Pulmonary artery endothelial cell (primary cell): ENCODE data around the gene USP3. TPM values are rescaled to one million over a fixed set of nuclear protein-coding genes. Genes with fewer than 3 reads are reported as not detected.
"Not testable (repeated sequence)": the region's sequence is repeated elsewhere in the genome, so short reads cannot be mapped to it uniquely, and the experiment has no call there.

Experiments used
- DNase-seq: peaks from one replicate; pipeline ENCODE4 v3.0.0-alpha.2; 2011; ENCODE audit warnings: low read depth, low spot score
- total RNA-seq: library from RNA; depleted of rRNA; stranded (reverse); fragments of >200 nt; gene quantifications from 2 replicates; pipeline ENCODE4 v1.2.3, GENCODE V29; 2014

Gene USP3
- total RNA-seq, 1 donor from 2014 or later, result 46.0 TPM

DNA sequence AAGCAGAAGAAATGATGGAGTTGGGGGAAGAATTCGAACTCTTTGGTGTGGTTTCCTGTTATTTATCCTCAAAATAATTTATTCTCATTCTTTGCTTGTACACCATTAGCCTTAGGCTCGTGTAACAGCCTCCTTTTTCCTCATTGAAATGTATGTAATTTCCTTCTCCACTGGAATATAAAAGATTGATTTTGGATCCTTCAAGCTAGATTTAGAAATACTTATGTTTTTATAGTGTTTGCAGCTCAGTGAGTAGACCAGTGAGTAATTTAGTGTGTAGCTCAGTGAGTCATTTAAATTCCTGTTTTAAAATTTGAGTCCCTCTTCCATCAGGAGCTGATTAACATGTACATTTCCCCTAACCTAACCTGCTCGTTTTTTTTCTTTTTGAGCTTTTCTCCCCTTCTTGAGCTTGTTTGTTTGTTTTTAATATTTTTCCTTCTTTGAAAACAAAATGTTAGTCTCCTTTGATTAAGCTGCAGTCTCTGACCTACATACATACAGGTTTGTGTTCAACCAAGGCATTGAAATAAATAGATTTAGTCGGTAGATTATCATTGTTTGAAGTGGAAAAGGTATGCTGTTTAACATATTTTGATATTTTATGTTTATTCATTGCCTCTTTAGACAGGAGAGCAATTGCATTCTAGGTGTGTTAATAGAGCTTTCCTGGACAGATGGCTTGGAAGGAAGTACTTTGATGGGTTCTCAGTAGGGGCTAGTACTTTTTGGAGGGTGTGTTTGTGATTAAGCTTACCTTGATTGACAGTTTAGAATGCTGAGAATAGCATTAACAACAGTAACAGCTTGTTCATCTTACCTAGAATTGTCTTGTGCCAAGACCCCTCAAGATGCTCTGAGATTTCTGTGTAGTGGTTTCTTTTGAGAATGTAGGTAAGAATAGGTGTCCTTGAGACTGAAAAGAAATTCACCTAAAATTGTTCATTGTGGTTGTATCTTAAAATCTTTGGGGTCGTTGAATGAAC lies 5.9 kb downstream of the USP3 start:
- no peak for DNase-seq

- DNase-seq, result no peak
Observed at GRCh38 chr15:63512148-63512547, 7.8 kb downstream of the USP3 start.

GRCh38 chr15:63513271-63513670 lies 8.9 kb downstream of the USP3 start:
- DNase-seq, result no peak

DNA sequence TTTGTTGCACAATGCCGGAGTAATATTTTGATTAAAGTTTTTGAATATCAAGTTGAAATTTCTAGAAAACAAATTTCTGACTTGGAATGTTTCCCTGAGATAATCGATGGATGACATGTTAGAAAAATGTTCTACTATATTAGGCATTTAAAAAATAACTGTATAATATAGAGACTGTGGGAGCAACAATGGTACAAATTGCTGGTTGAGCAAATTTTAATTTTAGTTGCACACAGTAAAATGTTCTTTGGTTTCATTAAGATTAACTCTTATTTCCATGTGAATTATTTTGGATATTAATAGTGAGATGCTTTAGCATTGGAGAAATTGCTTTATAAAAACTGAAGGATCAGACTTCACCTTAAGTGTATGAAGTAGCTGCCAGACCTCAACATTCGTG lies 9.3 kb downstream of the USP3 start:
- DNase-seq, result no peak

DNA sequence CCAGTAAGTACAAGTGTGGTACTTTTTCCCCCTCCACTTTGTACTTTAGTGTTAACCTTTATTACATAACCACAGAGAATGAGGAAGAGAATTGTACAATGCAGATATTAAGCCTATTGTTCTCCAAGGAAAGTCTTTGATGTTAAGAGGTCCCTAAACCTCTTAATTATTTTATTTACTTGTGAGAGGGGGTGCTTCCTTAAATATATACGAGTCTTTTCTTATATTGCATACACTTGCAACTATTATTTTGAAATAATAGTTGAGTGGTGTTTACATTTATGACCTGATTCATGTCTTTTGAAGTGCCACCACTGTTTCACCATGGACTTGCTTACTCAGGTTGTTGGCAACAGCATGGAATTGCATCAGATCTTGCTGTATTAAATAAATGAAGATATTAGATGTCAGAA lies 10.1 kb downstream of the USP3 start:
- DNase-seq, result no peak

DNA sequence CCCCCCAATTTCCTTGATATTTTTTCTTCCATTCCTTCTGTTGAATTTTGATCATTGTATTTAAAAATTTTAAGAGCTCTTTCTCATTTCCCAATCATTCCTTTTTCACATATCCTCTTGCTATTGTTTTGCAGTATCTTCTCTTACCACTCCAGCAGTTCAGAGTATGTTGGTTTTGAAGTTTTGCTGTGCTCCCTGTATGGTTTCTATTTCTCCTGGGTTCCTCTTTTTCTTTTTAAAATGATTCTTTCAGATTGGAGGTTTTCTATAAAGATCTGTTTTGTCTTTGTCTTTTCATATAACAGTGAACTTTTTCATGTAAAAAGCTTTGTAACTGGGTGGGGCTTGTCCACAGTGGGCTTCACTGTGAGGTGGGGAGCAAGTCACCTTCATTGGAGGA lies 12.8 kb downstream of the USP3 start:
- no peak for DNase-seq

- no peak for DNase-seq
Observed at GRCh38 chr15:63517628-63518027, 13.2 kb downstream of the USP3 start.

DNA sequence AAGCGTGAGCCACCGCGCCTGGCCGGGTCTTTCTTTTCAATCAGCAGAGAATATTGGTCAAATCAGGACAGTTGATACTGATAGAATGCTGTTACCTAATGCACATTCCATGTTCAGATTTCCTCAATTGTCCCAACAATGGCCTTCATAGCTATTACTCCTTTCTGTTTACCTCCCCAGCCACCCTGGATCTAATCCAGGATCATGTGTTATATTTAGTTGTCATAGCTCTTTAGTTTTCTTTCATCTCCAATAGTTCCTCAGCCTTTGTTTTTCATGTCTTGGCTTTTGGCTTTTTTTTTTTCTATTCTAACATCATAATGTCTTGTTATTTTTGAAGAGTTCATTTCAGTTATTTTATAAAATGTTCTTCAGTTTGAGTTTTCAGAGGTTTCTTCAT lies 14.6 kb downstream of the USP3 start:
- DNase-seq, result no peak

GRCh38 chr15:63519548-63520178 lies 15.3 kb downstream of the USP3 start:
- no peak for DNase-seq

DNA sequence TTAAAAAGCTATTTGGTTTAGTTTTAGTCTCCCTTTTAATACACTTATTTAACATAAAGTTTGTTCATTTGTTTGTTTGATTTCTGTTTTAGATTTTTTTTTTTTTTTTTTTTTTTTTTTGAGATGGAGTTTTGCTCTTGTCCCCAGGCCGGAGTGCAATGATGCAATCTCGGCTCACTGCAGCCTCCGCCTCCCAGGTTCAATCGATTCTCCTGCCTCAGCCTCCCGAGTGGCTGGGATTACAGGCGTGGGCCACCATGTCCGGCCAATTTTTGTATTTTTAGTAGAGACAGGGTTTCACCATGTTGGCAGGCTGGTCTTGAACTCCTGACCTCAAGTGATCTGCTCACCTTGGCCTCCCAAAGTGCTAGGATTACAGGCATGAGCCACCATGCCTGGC lies 16.1 kb downstream of the USP3 start:
- not testable (repeated sequence) for DNase-seq

DNA sequence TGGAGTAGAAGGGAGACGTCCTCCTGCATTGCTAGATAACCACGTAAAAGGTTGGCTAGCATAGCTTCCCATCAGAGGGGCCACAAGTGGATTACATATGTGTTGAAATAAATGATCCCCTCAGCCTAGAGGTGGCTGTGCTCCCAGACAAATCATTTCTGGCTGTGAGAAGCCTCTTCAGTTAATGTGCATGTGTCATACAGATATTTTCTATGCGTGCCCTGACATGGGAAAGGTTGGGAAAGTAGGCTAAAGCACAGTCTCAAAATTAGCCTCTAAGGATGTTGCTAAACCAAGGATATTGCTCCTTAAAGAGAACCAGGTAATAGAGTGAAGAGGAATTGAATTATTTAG lies 17.8 kb downstream of the USP3 start:
- no peak for DNase-seq

DNA sequence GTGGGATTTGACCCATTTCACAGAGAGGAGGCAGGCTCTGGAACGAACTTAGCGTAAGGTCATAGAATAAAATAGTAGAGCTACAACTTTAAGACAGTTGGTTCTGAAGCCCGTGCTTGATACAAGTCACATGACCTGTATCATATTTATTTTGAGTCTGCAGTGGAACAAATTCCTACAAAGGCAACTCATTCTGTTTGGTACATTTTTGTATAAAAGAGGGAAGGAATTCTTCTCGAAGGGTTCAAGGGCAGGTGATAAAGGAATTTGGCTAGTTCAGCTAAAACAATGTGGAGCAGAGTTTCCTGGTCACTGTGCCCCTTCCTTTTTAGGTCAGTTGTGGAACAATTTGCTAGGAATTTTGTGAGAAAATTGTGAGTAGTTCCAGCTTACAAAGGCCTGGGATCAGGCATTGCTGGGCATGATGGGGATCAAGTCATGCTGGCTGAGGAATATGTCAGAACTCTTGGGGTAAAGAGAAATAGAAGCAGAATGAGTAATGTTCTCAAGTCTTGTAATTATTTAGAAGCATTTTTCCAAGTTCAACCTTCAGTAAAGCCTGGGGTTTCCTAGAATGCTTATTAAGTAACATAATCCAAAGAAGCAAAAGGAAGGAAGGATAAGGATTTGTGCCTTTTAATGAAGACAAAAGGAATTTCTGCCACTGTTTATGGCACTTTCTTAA lies 19.1 kb downstream of the USP3 start:
- no peak for DNase-seq

DNA sequence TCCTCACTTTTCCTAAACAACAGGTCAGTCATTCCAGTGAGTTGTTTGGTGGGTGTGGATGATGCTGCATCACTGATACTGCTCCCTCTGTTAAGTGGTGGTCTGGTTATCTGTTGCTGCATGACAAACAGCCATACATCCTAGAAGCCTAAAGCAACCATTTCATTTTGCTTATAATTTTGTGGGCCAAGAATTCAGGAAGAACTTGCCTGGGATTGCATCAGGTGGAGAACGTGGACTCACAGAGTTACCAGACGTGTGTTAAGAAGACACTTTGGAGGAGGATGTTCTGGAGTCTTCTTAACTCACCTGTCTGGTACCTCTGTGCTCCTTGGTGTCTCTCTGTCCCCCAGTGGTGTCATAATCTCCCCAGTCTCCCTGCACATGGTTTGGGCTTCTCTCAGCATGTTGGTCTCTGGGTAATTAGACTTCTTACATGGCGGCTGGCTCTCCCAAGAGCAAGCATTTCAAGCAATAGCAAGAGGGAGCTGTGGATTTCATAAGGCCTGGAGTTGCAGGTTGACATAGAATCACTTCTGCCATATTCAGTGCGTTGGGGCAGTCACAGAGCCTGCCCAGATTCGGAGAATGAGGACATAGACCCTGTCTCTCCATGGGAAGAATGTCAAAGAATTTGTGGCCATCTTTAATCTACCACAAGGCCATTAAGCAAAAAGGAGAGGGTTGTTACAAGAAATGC lies 20.1 kb downstream of the USP3 start:
- no peak for DNase-seq

DNA sequence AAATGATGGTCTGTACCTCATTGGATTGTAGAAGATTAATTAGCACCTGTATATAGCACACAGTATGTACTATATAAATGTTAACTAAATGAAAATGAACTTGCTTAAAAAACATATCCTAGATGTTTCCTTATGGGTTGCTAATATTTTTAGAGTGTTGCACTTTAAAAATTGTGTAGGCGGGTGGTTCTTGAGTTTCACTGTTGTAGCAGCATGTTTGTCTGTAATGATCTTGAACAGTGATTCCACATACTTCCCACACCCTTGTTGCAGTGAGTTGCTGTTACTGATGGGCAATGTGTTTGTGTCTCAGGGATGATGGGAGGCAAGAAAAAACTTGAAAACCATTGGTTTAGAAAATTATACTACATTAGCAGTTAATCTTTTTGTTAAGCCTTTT lies 22.0 kb downstream of the USP3 start:
- no peak for DNase-seq

- DNase-seq, result no peak
Observed at GRCh38 chr15:63528138-63528659, 23.8 kb downstream of the USP3 start.

- DNase-seq, result no peak
Observed at GRCh38 chr15:63530235-63530634, 25.8 kb downstream of the USP3 start.

GRCh38 chr15:63530752-63531299 lies 26.4 kb downstream of the USP3 start:
- DNase-seq, result no peak

DNA sequence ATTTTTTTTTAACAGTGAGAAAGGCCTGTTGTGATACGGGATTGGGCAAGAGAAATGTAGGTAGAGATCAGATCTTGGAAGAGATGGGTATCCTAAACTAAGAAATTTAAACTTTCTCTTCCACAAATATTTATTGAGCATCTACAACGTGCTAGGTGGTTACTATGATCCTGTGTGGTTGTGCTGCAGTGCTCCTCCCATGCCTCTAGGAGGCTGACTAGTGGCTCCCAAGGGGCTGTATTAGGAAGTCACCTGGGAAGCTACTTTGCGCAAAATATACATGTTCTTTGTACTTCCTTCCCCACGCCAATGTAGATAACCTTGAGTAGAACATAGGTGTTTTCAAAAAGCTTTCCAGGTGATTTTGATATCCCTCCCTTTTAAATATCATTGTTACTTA lies 27.2 kb downstream of the USP3 start:
- no peak for DNase-seq

DNA sequence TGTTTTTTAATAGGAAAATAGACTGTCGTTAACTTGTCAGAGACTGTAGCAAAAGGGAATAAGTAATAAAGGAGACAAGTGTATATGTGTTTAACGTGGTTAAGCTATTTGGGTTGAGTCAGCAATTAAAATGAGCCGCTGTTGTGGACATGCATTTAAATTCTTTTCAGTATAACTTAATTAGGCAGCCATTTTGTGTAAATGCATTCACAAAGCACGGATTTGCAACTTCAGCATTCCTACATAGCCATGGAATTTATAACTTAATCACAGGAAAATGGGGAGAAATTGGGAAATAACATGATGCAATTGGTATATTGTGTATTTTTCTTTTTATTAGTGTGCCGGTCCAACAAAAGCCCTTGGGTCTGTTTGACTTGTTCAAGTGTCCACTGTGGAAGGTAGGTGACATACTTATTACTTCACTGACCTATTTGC lies 27.9 kb downstream of the USP3 start:
- no peak for DNase-seq

- not testable (repeated sequence) for DNase-seq
Observed at GRCh38 chr15:63534888-63535287, 30.5 kb downstream of the USP3 start.

DNA sequence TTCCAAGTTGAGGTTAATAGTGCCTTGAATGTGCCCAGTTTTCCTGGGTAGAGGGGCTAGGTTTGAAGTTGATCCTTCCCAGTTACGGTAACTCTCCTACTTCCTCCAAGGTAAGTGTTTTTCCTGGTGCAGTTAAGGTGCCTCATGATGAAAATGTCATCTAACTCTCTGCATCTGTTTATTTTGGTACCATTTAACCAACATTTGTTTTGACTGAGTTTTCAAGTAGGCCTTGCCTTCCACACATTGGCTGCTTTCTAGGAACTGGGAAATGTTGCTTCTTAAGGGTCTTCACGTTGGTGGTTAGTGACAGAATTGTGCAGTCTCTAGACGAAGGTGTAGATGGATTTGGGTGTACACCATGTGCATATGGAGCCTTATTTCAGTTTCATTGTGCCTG lies 31.3 kb downstream of the USP3 start:
- no peak for DNase-seq
